Measurements from ENCODE around the gene FAM237B. TPM values are rescaled to one million over a fixed set of nuclear protein-coding genes. Genes with fewer than 3 reads are reported as not detected.
"Not testable (repeated sequence)": the region's sequence is repeated elsewhere in the genome, so short reads cannot be mapped to it uniquely, and the experiment has no call there.

The FAM237B gene
- not detected for total RNA-seq

DNA sequence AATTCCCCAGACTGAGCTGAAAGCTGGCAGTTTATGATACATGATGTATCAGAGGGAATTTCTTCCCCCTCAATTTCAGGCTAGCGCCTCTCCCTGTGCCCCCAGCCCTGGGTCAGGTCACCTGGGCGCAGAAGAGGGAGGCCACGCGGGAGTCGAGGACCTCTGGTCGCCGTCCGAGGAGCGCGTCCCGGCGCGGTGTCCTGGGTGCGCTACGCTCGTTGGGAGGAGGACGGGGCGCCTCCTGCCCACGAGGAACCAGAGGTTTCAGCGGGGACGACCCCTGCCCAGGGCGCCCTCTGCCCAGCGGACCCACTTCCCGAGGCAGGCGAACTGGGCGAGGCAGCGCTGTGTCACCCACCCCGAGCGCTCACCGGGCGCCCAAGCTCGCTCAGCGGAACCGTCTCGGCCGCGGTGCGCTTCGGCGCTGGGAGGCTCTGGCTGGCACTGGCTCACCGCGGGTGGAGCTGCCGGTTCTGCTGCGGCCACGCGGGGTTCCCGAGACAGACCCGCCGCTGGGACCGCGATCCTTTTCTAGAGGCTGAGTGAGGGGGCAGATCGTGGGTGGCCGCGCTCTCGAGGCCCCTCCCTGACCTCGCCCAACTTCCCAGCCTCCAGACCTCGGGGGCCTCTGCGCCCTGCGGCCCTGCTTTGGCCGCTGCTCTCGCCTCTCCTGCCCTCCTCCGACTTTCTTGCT, at the start of gene FAM237B:
TSS of gene FAM237B (minus strand) at position 504 of the 694 bp plus-strand sequence. CDS start 1,556 bp downstream, outside the sequence.
- ATAC-seq (peak; percentile 44), DNase-seq (peak; percentile 25)
- Mint-ChIP-seq H3K36me3 (ENCODE audit: low read depth) (no peaks in the 10 kb centered on the region), H3K4me1 (peaks cover 8% of the 10 kb centered on the region), H3K27ac (no peak within 1 kb of the TSS), H3K4me3 (peak within 1 kb of the TSS; percentile 18), H3K9me3 (ENCODE audit: low read depth) (no peaks in the 10 kb centered on the region), H3K27me3 (peaks cover 49% of the 10 kb centered on the region)
- intact Hi-C loops (cut with DNase I, micrococcal nuclease) = no loop called here
- POLR2A ChIA-PET = no interaction called here
- CTCF ChIA-PET = interaction anchor here (0.5 to 2.5 kb wide), 3 partner anchors 9 to 40 kb away, joined by 3 to 9 read pairs (median 3); no protein-coding TSS in a partner anchor

DNA sequence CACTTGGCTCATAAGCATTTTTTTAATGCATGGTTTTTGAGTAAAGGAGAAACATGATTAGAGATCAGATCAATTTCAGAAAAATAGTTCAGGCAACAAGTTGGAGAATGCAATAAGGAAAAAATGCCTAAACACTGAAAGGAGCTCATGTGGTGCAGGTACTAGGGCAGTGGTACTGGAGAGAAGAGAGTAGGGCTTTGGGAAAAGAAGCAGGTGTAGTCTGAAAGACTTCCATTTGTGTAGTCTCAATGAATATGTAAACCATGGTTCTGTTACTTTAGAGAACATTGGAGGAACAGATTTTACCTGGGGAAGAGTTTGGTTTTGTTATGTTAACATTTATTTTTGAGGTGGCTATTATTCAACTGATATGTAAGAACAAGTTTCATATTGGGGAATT, 30.9 kb upstream of the FAM237B start:
- POLR2A ChIA-PET = no interaction called here
- H3K27ac Mint-ChIP-seq = no peak overlapping the region

DNA sequence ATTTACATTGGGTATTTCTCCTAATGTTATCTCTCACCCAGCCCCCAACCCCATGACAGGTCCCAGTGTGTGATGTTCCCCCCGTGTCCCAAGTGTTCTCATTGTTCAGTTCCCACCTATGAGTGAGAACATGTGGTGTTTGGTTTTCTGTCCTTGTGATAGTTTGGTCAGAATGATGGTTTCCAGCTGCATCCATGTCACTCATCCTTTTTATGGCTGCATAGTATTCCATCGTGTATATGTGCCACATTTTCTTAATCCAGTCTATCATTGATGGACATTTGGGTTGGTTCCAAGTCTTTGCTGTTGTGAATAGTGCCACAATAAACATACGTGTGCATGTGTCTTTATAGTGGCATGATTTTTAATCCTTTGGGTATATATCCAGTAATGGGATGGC, 28.9 kb upstream of the FAM237B start:
- H3K36me3 Mint-ChIP-seq (ENCODE audit: low read depth) = peaks cover 38% of the 10 kb centered on the region
- H3K27me3 Mint-ChIP-seq; intact Hi-C loops (cut with DNase I, micrococcal nuclease); H3K9me3 Mint-ChIP-seq (ENCODE audit: low read depth); ATAC-seq; DNase-seq; H3K27ac Mint-ChIP-seq; H3K4me3 Mint-ChIP-seq; CTCF ChIA-PET: not testable (repeated sequence)
- POLR2A ChIA-PET = interaction anchor here (0.6 kb wide), 1 partner anchor 752 kb away, joined by 7 read pairs; no protein-coding TSS in a partner anchor
- H3K4me1 Mint-ChIP-seq = peaks cover 41% of the 10 kb centered on the region

More for the DNA sequence above, 30.9 kb upstream of the FAM237B start:
- intact Hi-C loops (cut with DNase I, micrococcal nuclease) = no loop called here
- no peak for ATAC-seq
- Mint-ChIP-seq H3K27me3 (no peaks in the 10 kb centered on the region), H3K9me3 (ENCODE audit: low read depth) (peaks cover 4% of the 10 kb centered on the region), H3K4me3 (no peak overlapping the region), H3K36me3 (ENCODE audit: low read depth) (peaks cover 52% of the 10 kb centered on the region), H3K4me1 (peaks cover 33% of the 10 kb centered on the region)
- CTCF ChIA-PET = interaction anchor here (0.5 to 1.0 kb wide), 4 partner anchors 23 to 80 kb away, joined by 3 to 4 read pairs (median 4); no protein-coding TSS in a partner anchor
- DNase-seq = no peak

DNA sequence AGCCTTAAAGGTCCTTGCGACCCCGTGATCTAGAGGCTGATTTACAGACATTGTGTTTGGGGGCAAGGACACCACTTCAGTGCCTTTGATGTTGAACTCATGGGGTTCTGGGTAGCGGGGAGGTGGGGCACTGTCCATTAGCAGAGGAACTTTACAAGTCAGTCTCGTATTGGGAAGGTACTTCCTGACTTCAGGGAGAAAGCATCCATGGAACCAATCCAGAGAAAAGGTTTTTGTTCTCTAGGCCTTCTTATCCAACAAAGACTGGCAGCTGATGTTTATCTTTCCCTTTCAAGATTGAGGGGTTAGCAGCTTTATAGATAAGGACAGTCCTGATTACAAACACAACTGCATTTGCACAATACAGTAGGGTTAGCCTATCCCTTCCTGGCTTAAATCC, 28.2 kb upstream of the FAM237B start:
- ATAC-seq = no peak
- ChIA-PET CTCF (no interaction called here), POLR2A (no interaction called here)
- intact Hi-C loops (cut with DNase I, micrococcal nuclease) = loop anchor here (5.0 to 10.0 kb wide), 5 partner anchors 102 to 1595 kb away; partner anchors contain the start of genes AKAP9 (in 1 of the 2), CDK14 (in 1 of the 2), CFAP69 (in 1 of the 2) and FZD1 (in 1 of the 2)
- peaks cover 2% of the 10 kb centered on the region for H3K9me3 Mint-ChIP-seq (ENCODE audit: low read depth)
- H3K27ac Mint-ChIP-seq = no peak overlapping the region
- H3K4me3 Mint-ChIP-seq = no peak overlapping the region
- DNase-seq = no peak
- H3K36me3 Mint-ChIP-seq (ENCODE audit: low read depth) = peaks cover 35% of the 10 kb centered on the region
- H3K27me3 Mint-ChIP-seq = no peaks in the 10 kb centered on the region
- H3K4me1 Mint-ChIP-seq = peaks cover 43% of the 10 kb centered on the region

DNA sequence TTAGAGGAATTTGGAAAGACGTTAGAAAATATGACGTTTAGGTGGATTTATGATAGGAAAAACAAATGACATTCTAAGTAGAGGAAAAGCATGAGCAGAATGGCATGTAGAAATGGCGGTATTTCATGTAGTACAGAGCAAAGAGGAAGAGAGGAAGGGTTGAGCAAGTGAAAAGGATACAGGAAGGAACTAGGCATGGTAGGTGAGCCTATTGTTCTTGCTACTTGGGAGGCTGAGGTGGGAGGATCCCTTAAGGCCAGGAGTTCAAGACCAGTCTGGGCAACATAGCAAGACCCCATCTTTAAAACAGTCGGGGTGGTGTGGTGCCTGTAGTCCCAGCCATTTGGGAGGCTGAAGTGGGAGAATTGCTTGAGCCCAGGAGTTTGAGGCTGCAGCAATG, 26.7 kb upstream of the FAM237B start:
- CTCF ChIA-PET = interaction anchor here (0.6 kb wide), 1 partner anchor 15 kb away, joined by 3 read pairs; no protein-coding TSS in a partner anchor
- Mint-ChIP-seq H3K27me3 (no peaks in the 10 kb centered on the region), H3K9me3 (ENCODE audit: low read depth) (peaks cover 2% of the 10 kb centered on the region), H3K27ac (peak overlapping the region; percentile 94), H3K4me1 (peaks cover 42% of the 10 kb centered on the region), H3K36me3 (ENCODE audit: low read depth) (peaks cover 32% of the 10 kb centered on the region), H3K4me3 (peak overlapping the region; percentile 92)
- POLR2A ChIA-PET = no interaction called here
- intact Hi-C loops (cut with DNase I, micrococcal nuclease) = loop anchor here (2.0 to 10.0 kb wide), 6 partner anchors 100 to 1597 kb away; partner anchors contain the start of genes AKAP9 (in 1 of the 2), CDK14 (in 1 of the 2), CFAP69 (in 1 of the 2) and FZD1 (in 1 of the 2)
- no peak for ATAC-seq
- DNase-seq = no peak

GRCh38 chr7:90346336-90347125, 25.4 kb upstream of the FAM237B start, which contains the start of gene GTPBP10:
GTPBP10 (plus strand) TSS chr7:90346716; CDS start chr7:90346742, 26 bp downstream.
- POLR2A ChIA-PET = no interaction called here
- Mint-ChIP-seq H3K36me3 (ENCODE audit: low read depth) (peaks cover 25% of the 10 kb centered on the region), H3K9me3 (ENCODE audit: low read depth) (peaks cover 2% of the 10 kb centered on the region), H3K27me3 (no peaks in the 10 kb centered on the region), H3K4me3 (peak within 1 kb of the TSS; percentile 92), H3K27ac (peak within 1 kb of the TSS; percentile 94), H3K4me1 (peaks cover 36% of the 10 kb centered on the region)
- CTCF ChIA-PET = interaction anchor here (0.6 to 2.2 kb wide), 8 partner anchors 10 to 1480 kb away, joined by 3 to 6 read pairs (median 4); no protein-coding TSS in a partner anchor
- DNase-seq (peak; percentile 97), ATAC-seq (peak; percentile 96)
- intact Hi-C loops (cut with DNase I, micrococcal nuclease) = loop anchor here (1.0 to 10.0 kb wide), 10 partner anchors 57 to 1788 kb away; partner anchors contain the start of genes CFAP69 (in 2 of the 2), CLDN12 (in 2 of the 2), AKAP9 (in 1 of the 2) and CDK14 (in 1 of the 2)

DNA sequence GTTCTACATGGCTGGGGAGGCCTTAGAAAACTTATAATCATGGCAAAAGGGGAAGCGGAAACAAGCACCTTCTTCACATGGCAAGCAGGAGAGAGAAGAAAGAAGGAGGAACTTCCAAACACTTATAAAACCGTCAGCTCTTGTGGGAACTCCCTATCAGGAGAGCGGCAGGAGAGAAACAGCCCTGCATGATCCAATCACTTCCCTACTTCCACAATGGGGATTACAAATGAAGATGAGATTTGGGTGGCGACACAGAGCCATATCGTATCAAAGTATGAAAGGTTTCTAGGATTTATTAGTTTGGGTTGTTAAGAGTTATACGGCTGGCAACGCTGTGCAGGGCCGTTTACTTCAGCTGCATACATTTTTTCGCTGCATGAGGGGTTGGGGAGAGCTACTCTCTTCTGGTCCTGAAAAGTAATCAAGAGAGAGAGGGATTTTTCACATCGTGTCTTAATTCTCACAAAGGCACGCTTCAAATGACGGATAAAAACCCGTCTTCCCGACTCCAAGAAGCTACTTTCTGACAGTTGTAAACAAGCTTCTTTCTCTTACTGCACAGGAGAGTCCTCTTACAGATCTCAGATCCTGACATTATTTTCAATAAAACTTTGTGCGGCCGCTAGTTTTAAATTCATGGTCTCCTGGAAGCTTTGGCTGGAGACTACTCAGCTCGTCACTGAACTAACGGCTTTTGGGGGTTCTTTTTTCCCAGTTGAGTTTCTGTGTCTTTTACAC, 24.7 kb upstream of the FAM237B start:
- intact Hi-C loops (cut with DNase I, micrococcal nuclease) = loop anchor here (1.0 to 10.0 kb wide), 10 partner anchors 58 to 1789 kb away; partner anchors contain the start of genes CFAP69 (in 2 of the 2), CLDN12 (in 2 of the 2), AKAP9 (in 1 of the 2) and CDK14 (in 1 of the 2)
- ATAC-seq (peak; percentile 19), DNase-seq (peak; percentile 17)
- peaks cover 34% of the 10 kb centered on the region for H3K4me1 Mint-ChIP-seq
- ChIA-PET CTCF (interaction anchor here (0.5 to 2.2 kb wide), 10 partner anchors 9 to 1479 kb away, joined by 3 to 6 read pairs (median 4); no protein-coding TSS in a partner anchor), POLR2A (no interaction called here)
- no peaks in the 10 kb centered on the region for H3K27me3 Mint-ChIP-seq
- peaks cover 24% of the 10 kb centered on the region for H3K36me3 Mint-ChIP-seq (ENCODE audit: low read depth)
- H3K4me3 Mint-ChIP-seq = peak overlapping the region; percentile 92
- H3K27ac Mint-ChIP-seq = peak overlapping the region; percentile 94
- H3K9me3 Mint-ChIP-seq (ENCODE audit: low read depth) = peaks cover 2% of the 10 kb centered on the region

GRCh38 chr7:90345016-90345415, 23.9 kb upstream of the FAM237B start:
- H3K9me3 Mint-ChIP-seq (ENCODE audit: low read depth) = peaks cover 2% of the 10 kb centered on the region
- intact Hi-C loops (cut with DNase I, micrococcal nuclease) = loop anchor here (5.0 to 10.0 kb wide), 5 partner anchors 98 to 1600 kb away; partner anchors contain the start of genes AKAP9 (in 1 of the 2), CDK14 (in 1 of the 2), CFAP69 (in 1 of the 2) and FZD1 (in 1 of the 2)
- peak overlapping the region; percentile 94 for H3K27ac Mint-ChIP-seq
- H3K27me3 Mint-ChIP-seq = no peaks in the 10 kb centered on the region
- H3K4me3 Mint-ChIP-seq = peak overlapping the region; percentile 92
- no peak for DNase-seq
- ATAC-seq = no peak
- ChIA-PET CTCF (interaction anchor here (0.6 to 2.2 kb wide), 6 partner anchors 9 to 191 kb away, joined by 3 to 5 read pairs (median 3); partner anchors contain the start of gene CLDN12), POLR2A (no interaction called here)
- peaks cover 16% of the 10 kb centered on the region for H3K36me3 Mint-ChIP-seq (ENCODE audit: low read depth)
- H3K4me1 Mint-ChIP-seq = peaks cover 28% of the 10 kb centered on the region

DNA sequence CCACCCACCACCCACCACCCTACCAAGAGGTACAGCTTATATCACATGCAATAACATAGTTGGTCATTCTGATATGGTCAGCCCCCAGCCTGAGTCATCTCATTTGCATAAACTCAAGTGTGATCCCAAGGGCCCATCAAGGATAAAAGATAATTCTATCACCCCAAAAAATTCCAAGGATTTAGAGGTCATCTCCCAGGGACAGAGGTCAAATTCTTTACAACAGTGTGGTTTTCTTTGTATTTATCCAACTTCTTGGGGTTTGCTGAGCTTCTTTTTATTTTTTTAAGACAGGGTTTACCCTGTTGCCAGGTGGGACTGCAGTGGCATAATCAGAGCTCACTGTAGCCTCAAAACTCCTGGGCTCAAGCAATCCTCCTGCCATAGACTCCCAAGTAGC, 16.0 kb upstream of the FAM237B start:
- DNase-seq (no peak), ATAC-seq (no peak)
- Mint-ChIP-seq H3K27ac (no peak overlapping the region), H3K27me3 (no peaks in the 10 kb centered on the region), H3K9me3 (ENCODE audit: low read depth) (no peaks in the 10 kb centered on the region), H3K4me3 (no peak overlapping the region), H3K4me1 (no peaks in the 10 kb centered on the region), H3K36me3 (ENCODE audit: low read depth) (no peaks in the 10 kb centered on the region)
- ChIA-PET CTCF (interaction anchor here (0.8 to 1.9 kb wide), 2 partner anchors 9 to 94 kb away, joined by 3 to 5 read pairs; no protein-coding TSS in a partner anchor), POLR2A (no interaction called here)
- intact Hi-C loops (cut with DNase I, micrococcal nuclease) = no loop called here

- intact Hi-C loops (cut with DNase I, micrococcal nuclease); H3K4me3 Mint-ChIP-seq; ATAC-seq; H3K27ac Mint-ChIP-seq; H3K27me3 Mint-ChIP-seq; DNase-seq; POLR2A ChIA-PET; CTCF ChIA-PET; H3K4me1 Mint-ChIP-seq; H3K36me3 Mint-ChIP-seq (ENCODE audit: low read depth); H3K9me3 Mint-ChIP-seq (ENCODE audit: low read depth): not testable (repeated sequence)
Observed at GRCh38 chr7:90334926-90335325, 13.8 kb upstream of the FAM237B start.
